Peyer's patch (tissue), 4 donors: ENCODE results near the gene KMT2E. TPM values are rescaled to one million over a fixed set of nuclear protein-coding genes. Genes with fewer than 3 reads are reported as not detected.

Experiments used
- DNase-seq, 3 donors: peaks; one replicate each; pipeline ENCODE4 v3.0.0-alpha.2; 2017 to 2019
- H3K27ac ChIP-seq, 4 donors: fragments of 200-600 bp; sonication (generic); one replicate each; pipeline ENCODE4 v1.5.1; 2016 to 2019
- H3K27me3 ChIP-seq, 2 donors: fragments of 200-600 bp; sonication (generic); one replicate each; pipeline ENCODE4 v1.5.1; 2019
- H3K36me3 ChIP-seq, 3 donors: fragments of 200-600 bp; sonication (generic); one replicate each; pipeline ENCODE4 v1.5.1; 2016 to 2019
- H3K4me1 ChIP-seq, 4 donors: fragments of 200-600 bp; sonication (generic); one replicate each; pipeline ENCODE4 v1.5.1; 2016 to 2019
- H3K4me3 ChIP-seq, 4 donors: fragments of 200-600 bp; sonication (generic); 1 replicate in 3 of 4; 2 replicates in 1 of 4; pipeline ENCODE4 v1.5.1; 2016 to 2019; ENCODE audit warnings: mild to moderate bottlenecking in 1 of 4
- H3K9me3 ChIP-seq, 4 donors: fragments of 200-600 bp; sonication (generic); one replicate each; pipeline ENCODE4 v1.5.1; 2016 to 2019; ENCODE audit warnings: mild to moderate bottlenecking in 1 of 4
- CTCF ChIP-seq, 6 experiments: fragments of 450-650 bp in 4 of 6; fragments of 200-600 bp in 2 of 6; sonication (generic) in 1 of 6; IDR thresholded peaks; one replicate each; pipeline ENCODE4 v1.5.1; 2017 to 2019; ENCODE audit warnings: antibody characterized with exemption in 6 of 6, mild to moderate bottlenecking in 3 of 6, moderate library complexity in 1 of 6
- POLR2A ChIP-seq, 2 donors: fragments of 450-650 bp; IDR thresholded peaks; one replicate each; pipeline ENCODE4 v1.5.1; 2017; ENCODE audit warnings: antibody characterized with exemption in 2 of 2, mild to moderate bottlenecking in 2 of 2, moderate library complexity in 2 of 2
- total RNA-seq, 4 donors: library from RNA; depleted of rRNA; stranded (reverse); fragments of >200 nt; gene quantifications; one replicate each; pipeline ENCODE4 v1.1.0, GENCODE V29; 2016

The KMT2E gene
- total RNA-seq, 4 donors from 2014 or later, result 88.6 to 170 (median 130) TPM

GRCh38 chr7:105097619-105098018 is 83.6 kb downstream of the KMT2E start:
- Histone ChIP-seq H3K9me3 (no peaks in the 10 kb centered on the region), H3K4me1 (no peaks in the 10 kb centered on the region), H3K27me3 (no peaks in the 10 kb centered on the region), H3K36me3 (peaks cover 0 to 40% (median 0%) of the 10 kb centered on the region in 3 donors), H3K27ac (no peak overlapping the region), H3K4me3 (no peak overlapping the region)
- TF ChIP-seq POLR2A (IDR thresholded peaks at IDR 0.05) (no peak), CTCF (IDR thresholded peaks at IDR 0.05) (no peak)
- no peak for DNase-seq

- TF ChIP-seq POLR2A (IDR thresholded peaks at IDR 0.05) (no peak), CTCF (IDR thresholded peaks at IDR 0.05) (no peak)
- Histone ChIP-seq H3K36me3 (peaks cover 0 to 41% (median 0%) of the 10 kb centered on the region in 3 donors), H3K27me3 (no peaks in the 10 kb centered on the region), H3K9me3 (no peaks in the 10 kb centered on the region), H3K4me1 (no peaks in the 10 kb centered on the region), H3K4me3 (no peak overlapping the region), H3K27ac (no peak overlapping the region)
- DNase-seq, result no peak
Measured at GRCh38 chr7:105098863-105099515, 85.0 kb downstream of the KMT2E start.

- no peak for DNase-seq
- Histone ChIP-seq H3K9me3 (no peaks in the 10 kb centered on the region), H3K36me3 (peaks cover 0 to 56% (median 0%) of the 10 kb centered on the region in 3 donors), H3K27me3 (no peaks in the 10 kb centered on the region), H3K4me1 (no peaks in the 10 kb centered on the region), H3K4me3 (no peak overlapping the region), H3K27ac (no peak overlapping the region)
- TF ChIP-seq POLR2A (IDR thresholded peaks at IDR 0.05) (no peak), CTCF (IDR thresholded peaks at IDR 0.05) (no peak)
Measured at GRCh38 chr7:105101864-105102263, 87.9 kb downstream of the KMT2E start.

GRCh38 chr7:105102557-105103352 is 88.8 kb downstream of the KMT2E start:
- no peak overlapping the region for H3K27ac ChIP-seq
- no peak for DNase-seq
- no peaks in the 10 kb centered on the region for H3K4me1 ChIP-seq
- H3K36me3 ChIP-seq, result peaks cover 0 to 60% (median 0%) of the 10 kb centered on the region in 3 donors
- H3K9me3 ChIP-seq, result no peaks in the 10 kb centered on the region
- no peak for TF ChIP-seq CTCF (IDR thresholded peaks at IDR 0.05)
- no peak overlapping the region for H3K4me3 ChIP-seq
- H3K27me3 ChIP-seq, result no peaks in the 10 kb centered on the region

GRCh38 chr7:105105579-105105978 is 91.6 kb downstream of the KMT2E start:
- no peak for DNase-seq
- TF ChIP-seq CTCF (IDR thresholded peaks at IDR 0.05) (no peak), POLR2A (IDR thresholded peaks at IDR 0.05) (no peak)
- peaks cover 0 to 85% (median 0%) of the 10 kb centered on the region in 3 donors for H3K36me3 ChIP-seq
- no peaks in the 10 kb centered on the region for H3K27me3 ChIP-seq
- H3K4me1 ChIP-seq, result no peaks in the 10 kb centered on the region
- no peak overlapping the region for H3K27ac ChIP-seq
- no peaks in the 10 kb centered on the region for H3K9me3 ChIP-seq
- H3K4me3 ChIP-seq, result no peak overlapping the region
